Stimulated activated CD8-positive, alpha-beta memory T cell treated with anti-CD3 and anti-CD28 coated beads, Interleukin-4, amount 100 ng/mL, for 48 hours (primary cell): ENCODE results near the gene PPP1R37.
"Not testable (repeated sequence)": the region's sequence is repeated elsewhere in the genome, so short reads cannot be mapped to it uniquely, and the experiment has no call there.

Source experiments
- DNase-seq: peaks from one replicate; pipeline ENCODE4 v3.0.0-alpha.2; 2020

The PPP1R37 gene

GRCh38 chr19:45117671-45118070 lies 24.7 kb downstream of the PPP1R37 start:
- DNase-seq = peak; percentile 37

DNA sequence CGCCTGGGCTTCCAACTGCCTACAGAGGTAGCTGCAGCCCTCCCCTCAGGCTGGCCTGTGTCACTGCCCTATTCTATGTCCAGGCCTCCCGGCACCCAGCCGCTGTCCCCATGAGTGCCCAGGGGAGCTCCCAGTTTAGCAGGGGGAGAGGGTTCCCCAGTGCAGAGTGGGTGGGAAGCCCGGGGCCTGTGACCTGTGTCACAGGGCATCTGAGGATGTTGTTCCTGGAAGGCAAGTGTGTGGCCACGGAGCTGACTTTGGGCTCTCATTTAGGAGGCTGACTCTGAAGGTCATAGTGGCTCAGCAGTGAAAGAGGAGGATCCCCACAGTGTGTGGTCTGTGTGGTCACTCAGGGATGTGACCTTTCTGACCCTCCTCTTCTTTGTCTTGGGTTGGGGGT lies 25.1 kb downstream of the PPP1R37 start:
- no peak for DNase-seq

DNA sequence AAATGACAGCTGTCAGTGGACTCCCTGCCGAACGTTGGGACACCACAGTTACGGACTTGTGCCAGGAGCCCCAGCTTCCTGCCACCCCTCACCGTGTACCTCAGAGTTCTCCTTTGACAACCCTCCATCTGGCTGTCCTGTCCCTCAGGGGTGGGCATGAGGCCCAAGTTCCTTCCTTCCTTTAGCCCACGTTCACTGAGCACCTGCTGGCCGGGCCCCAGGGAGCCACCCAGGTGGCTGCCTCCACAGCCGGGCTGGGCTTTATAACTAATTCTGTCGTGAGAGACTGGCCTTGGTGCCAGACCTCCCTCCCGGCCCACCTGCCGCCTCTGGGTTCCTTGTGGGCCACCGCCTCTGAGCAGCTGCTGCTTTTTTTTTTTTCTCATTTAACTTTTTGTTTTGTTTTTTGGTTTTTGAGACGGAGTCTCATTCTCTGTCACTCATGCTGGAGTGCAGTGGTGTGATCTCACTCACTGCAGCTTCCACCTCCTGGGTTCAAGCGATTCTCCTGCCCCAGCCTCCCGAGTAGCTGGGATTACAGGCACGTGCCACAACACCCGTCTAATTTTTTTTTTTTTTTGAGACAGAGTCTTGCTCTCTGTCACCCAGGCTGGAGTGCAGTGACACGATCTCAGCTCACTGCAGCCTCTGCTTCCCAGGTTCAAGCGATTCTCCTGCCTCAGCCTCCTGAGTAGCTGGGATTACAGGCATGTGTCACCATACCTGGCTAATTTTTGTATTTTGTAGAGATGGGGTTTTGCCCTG lies 25.8 kb downstream of the PPP1R37 start:
- not testable (repeated sequence) for DNase-seq

DNA sequence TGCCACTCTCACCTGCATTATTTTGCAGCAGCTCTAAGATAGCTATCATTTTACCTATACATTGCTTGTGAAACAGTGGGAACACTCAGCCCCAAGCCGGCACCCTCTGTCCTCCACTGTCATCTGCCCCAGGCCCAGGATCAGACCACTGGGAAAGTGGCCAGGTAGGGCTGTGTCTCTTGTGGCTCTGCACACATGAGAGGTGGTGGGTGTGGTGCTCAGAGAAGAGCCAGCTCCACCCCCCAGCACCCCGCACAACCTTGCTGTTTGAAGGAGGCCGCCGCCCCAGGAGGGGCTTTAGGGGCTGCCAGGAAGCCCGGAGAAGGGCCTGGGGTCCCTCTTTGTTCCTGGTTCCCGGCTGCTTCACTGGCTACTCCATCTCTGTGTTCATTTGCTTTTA lies 26.6 kb downstream of the PPP1R37 start:
- DNase-seq = no peak

DNA sequence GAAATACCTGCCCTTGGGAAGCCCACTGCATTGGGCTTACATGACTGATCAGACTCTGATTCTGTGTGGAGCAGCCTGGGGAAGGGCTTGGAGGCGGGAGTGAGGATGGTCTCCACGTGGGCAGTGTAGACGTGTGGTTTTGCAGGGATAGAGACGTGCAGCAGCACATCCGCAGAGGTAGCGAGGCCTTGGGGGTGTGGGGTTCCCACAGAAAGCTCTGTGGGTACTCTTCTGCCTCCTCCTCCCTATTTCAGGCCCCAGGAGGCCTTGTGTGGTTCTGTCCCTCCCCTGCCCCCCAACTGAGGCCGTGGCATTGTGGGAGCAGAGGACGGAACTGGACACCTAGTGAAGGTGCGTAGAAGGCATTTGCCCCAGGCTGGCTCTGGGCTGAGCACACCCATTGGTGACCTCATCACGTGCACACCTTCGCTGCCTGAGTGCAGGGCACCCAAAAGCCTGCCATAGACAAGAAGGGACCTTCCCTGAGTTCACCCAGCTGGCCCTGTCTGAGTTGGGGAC lies 28.9 kb downstream of the PPP1R37 start:
- no peak for DNase-seq

GRCh38 chr19:45122832-45123231 lies 29.9 kb downstream of the PPP1R37 start:
- DNase-seq = no peak

GRCh38 chr19:45123440-45123850 lies 30.5 kb downstream of the PPP1R37 start:
- no peak for DNase-seq

DNA sequence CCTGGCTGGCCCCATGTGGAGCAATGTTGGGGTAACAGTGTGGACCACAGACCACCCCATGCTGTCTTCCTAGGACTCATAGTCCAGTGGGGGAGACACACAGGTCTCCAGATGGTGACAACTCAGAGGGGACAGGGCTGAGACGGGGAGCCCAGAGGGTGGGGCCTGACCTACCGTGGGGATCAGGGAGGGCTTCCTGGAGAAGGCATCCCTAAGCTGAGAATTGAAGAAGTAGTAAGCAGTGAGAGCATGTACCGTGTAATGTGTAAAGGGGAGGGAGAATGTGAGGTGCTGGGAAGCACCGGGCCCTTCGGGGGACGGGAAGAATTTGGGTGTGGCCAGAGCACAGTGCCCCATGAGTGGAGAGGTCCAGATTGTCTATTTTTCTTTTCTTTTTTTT lies 31.0 kb downstream of the PPP1R37 start:
- DNase-seq = no peak

- no peak for DNase-seq
These were observed 32.4 kb downstream of the PPP1R37 start for GRCh38 chr19:45125360-45125759.

DNA sequence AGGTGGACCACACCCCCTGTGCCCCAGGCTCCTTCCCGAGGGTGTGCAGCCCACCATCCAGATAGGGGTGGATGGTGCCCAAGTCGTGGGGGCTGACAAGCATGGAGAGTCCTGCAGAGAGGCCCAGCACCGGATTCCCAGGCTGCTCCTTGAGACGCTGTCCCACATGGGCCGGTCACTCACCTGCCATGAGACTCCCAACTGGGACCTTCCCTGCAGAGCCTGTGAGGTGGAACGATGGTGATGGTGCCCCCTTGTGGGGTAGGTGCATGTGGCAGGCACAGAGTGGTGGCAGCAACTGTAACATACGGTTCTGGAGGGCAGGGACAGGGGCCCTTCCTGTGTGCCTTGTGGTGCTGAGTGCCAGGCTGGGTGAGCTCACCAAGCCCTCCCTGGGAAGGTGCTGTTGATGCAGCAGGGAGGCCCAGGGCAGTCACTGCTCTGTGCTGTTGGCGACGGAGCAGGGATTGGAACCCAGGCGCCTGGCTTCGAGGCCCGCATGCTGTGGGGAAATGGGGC lies 33.1 kb downstream of the PPP1R37 start:
- peak; percentile 87 for DNase-seq

DNA sequence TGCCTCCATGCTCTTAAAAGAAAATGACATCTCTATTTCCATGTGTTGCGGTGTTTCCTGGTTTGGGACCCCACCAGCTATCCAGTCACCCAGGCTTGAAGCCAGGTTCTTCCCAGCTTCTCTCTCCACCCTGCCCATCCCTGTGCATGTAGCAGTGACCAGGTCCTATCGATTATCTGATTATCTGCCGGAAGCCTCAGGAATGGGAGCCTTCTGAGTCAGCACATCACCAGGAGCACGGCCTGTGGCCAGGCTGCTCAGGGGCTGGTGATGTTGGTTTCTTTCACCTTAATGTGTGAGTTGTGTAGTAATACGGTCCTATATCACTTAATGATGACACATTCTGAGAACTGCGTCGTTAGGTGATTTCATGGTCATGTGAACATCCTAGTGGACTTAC lies 33.7 kb downstream of the PPP1R37 start:
- DNase-seq = no peak

- no peak for DNase-seq
These were observed 35.2 kb downstream of the PPP1R37 start for GRCh38 chr19:45128146-45128545.

GRCh38 chr19:45128806-45129205 lies 35.8 kb downstream of the PPP1R37 start:
- DNase-seq = no peak

GRCh38 chr19:45130236-45130635 lies 37.3 kb downstream of the PPP1R37 start:
- DNase-seq = no peak

DNA sequence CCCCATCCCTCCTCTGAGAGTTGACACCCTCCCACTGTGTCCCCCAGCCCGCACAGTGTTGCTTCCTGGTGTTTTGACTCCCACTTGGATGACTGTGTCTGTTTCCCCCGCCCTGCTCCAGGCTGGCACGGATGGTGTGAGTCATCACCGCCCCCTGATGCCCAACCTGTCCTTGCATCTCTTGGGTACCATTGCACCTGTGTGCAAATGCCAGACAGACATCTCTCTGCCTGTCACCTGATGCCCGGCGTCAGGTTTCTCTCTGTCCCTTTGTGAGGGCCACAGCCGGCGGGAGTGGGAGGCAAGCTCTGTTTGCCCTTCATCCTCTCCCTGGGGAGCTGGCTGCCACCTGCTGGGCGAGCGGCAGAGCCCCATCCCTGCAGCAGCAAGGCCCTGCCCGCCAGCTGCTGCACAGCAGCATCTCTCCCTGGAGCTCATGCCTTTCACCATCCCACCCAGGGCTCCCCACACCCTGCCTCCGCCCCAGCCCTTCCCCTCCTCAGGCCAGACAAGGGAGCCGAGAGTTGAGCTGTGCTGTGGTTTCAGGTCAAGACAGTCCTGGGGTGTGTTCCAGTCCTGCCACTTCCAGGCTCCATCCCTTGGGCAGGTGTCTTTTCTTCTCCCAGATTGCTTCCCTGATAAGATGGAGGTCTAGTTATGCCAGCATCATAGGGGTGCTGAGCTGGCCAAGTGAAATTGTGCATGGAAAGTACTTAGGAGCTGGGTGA lies 38.1 kb downstream of the PPP1R37 start:
- no peak for DNase-seq

GRCh38 chr19:45133661-45134060 lies 40.7 kb downstream of the PPP1R37 start:
- DNase-seq = no peak

DNA sequence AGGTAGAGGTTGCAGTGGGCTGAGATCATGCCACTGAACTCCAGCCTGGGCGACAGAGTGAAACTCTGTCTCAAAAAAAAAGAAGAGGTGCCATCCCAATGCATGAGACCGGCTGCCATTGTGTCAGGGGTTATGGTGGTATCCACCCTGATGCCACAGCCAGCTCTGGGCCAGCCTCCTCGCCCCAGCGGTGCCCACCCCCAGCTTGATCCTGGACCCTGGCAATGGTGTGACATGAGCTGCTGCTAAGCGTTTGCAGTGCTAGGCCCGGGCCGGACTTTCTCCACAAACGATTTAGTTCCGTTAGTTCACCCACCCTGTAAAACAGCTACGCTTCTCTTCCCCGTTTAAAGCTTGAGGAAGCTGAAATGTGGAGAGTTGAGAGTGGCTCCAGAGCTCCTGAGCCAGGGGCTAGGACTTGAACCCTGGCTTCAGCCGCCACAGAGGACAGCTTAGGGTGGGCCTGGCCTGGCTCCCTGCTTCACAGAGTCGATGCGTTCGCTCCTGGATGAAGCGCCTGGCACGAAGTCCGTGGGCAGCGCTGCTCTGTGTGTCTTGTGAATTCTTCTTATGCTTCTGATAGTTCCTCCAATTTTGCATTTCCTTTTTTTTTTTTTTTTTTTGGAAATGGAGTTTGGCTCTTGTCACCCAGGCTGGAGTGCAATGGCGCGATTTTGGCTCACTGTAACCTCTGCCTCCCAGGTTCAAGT lies 42.4 kb downstream of the PPP1R37 start:
- DNase-seq = no peak

- DNase-seq = no peak
These were observed 43.7 kb downstream of the PPP1R37 start for GRCh38 chr19:45136507-45137178.

- DNase-seq = no peak
These were observed 44.3 kb downstream of the PPP1R37 start for GRCh38 chr19:45137179-45137761.

DNA sequence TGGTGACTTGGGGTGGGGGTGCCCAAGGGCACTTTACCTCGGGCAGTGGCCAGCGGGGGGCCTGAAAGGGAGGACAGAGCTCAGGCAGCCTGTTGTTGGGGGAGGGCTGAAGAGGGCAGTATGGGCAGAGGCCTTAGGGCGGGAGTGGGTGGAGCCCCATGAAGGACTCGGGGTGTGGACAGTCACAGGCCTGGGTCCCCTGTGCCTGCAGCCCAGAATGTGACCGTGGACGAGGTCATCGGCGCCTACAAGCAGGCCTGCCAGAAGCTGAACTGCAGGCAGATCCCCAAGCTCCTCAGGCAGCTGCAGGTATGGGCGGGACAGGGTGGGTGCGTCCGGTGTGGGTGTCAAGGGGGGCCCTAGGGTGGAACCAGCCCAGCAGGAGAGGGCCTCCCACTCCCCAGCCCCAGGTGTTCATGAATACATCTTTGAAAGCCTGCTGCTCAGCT lies 45.3 kb downstream of the PPP1R37 start:
- no peak for DNase-seq

DNA sequence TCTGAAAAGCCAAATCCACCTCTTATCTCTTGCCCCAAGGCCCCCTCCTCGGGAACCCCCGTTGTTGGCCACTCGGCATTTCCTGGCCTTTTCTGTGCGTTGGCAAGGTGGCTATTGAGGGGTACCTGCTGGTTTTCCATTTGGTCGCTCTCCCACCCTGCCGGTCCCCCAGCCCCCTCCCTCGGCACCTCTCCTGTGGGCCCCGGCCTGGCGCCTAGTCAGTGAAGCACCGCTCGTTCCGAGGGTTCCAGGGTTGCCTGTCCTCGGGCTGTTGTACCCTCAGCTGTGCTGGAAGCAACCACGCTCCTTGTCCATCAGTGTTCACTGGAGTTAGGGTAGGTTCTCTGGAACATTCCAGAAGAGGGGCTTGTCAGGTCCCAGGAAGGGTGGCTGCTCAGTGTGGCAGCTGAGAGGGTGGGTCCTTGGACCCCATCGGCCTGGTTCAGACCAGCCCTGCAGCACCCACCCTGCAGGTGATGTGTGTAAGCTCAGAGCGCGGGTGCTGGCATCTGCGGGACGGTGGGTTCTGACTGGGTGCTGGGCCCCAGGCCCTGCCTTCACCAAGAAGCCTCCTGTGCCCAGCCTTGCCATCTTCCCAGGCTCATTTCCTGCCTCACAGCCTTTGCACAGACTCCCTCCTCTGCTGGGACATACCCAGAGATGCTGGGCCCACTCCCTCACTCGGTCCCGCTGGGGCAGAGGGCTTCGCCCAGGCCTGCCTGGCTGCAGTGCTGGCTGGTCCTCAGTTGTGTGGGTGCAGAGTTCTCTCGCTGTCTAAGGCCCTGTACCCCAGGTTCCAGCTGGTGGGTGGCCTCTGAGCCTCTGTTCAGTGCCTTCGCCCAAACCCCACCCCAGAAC lies 46.5 kb downstream of the PPP1R37 start:
- DNase-seq = no peak
